ENCODE data around the gene IGF2BP2.

IGF2BP2 gene

DNA sequence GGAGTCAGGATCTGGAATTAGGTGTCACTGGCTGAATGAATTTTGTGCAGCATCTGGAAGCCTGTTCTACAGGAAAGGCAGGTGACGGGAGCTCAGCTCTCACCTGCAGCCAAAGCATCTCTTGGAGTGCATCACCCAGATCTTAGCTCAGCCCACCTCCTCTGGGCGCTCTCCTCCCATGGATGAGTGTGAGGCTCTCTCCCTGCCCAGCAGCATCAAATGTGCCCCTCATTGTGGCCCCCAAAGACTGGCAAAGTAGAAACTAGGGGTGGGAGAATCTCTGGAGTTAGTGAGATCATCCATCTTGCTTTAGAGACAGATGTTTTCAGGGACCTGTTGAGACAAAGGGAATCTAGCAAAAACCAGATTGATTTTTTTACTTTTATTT is 170.1 kb downstream of the IGF2BP2 start:
- in situ Hi-C loops (cut with MboI; ENCODE audit: low pct_unique_long_range_greater_than_20kb, low sequenced_read_pairs, unreplicated experiment) = loop anchor here (10.0 kb wide), 1 partner anchor 110 kb away; no protein-coding TSS in a partner anchor

DNA sequence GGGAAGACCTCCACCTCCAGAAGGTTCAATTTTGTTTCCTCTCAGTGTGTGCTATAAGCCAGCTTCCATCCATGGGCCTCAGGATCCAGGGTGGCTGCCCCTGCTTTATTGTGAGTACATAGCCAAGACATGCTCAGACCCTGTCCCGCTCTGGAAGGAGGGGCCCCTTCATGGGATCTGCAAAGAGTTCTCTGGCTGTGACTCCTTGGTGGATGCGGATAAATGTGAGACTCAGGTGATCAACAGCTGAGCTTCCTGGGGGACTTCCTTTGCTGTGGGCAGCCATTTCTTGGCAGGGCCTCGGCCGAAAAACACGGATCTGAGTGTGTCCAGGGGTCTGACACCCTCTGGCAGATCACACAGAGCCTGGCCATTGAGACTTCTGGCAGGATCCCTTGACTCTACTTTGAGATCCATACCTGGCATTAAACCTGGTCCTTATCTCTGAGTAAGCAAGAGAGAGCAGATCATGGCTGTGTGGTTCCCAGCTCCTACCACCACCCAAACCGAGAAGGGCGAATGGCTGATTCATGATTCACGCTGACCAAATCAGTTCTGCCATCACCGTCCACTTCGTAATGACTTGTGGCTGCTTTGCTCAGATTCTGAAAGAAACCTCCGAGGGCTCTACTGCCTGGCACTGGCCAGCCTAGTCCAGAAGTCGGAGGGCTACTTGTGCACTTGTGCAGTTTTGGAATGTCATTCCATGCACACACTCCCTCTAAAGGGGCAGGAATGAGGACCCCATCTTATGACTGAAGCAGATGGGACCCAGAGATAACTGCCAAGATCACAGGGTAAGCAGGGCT is 170.7 kb downstream of the IGF2BP2 start:
- no peak for DNase-seq (ENCODE audit: low spot score)
- in situ Hi-C loops (cut with MboI; ENCODE audit: low pct_unique_long_range_greater_than_20kb, low sequenced_read_pairs, unreplicated experiment) = loop anchor here (10.0 kb wide), 1 partner anchor 111 kb away; no protein-coding TSS in a partner anchor

More for the DNA sequence above, 170.1 kb downstream of the IGF2BP2 start:
- TF ChIP-seq, protein P1, sequence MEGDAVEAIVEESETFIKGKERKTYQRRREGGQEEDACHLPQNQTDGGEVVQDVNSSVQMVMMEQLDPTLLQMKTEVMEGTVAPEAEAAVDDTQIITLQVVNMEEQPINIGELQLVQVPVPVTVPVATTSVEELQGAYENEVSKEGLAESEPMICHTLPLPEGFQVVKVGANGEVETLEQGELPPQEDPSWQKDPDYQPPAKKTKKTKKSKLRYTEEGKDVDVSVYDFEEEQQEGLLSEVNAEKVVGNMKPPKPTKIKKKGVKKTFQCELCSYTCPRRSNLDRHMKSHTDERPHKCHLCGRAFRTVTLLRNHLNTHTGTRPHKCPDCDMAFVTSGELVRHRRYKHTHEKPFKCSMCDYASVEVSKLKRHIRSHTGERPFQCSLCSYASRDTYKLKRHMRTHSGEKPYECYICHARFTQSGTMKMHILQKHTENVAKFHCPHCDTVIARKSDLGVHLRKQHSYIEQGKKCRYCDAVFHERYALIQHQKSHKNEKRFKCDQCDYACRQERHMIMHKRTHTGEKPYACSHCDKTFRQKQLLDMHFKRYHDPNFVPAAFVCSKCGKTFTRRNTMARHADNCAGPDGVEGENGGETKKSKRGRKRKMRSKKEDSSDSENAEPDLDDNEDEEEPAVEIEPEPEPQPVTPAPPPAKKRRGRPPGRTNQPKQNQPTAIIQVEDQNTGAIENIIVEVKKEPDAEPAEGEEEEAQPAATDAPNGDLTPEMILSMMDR (IDR thresholded peaks at IDR 0.05; ENCODE audit: extremely low read depth, insufficient read depth, missing control alignments) = no peak
- no peak for DNase-seq (ENCODE audit: low spot score)

DNA sequence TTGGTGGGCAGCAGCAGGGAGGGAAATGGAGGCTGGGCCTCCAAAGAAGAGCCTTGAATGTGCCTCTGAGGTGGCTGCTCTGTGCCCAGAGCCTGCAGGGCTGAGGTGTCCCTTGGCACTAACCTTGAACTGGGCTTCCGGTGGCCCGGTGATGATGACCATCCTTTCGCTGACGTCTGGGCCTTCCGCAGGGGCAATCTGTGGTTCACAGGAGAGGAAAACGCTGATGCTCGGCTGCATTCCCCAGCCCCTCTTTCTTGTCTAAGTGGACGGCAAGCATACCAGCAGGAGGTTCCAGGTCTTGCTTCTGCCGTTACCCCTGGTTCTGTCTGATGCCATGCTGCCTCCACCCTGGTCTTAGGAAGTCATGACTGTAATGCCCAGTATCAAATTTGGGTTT is 172.9 kb downstream of the IGF2BP2 start:
- DNase-seq (ENCODE audit: low spot score) = no peak
- TF ChIP-seq, protein P1 (IDR thresholded peaks at IDR 0.05; ENCODE audit: extremely low read depth, insufficient read depth, missing control alignments) = no peak
- in situ Hi-C loops (cut with MboI; ENCODE audit: low pct_unique_long_range_greater_than_20kb, low sequenced_read_pairs, unreplicated experiment) = loop anchor here (10.0 kb wide), 1 partner anchor 113 kb away; no protein-coding TSS in a partner anchor

More for the DNA sequence above, 170.7 kb downstream of the IGF2BP2 start:
- TF ChIP-seq, protein P1 (IDR thresholded peaks at IDR 0.05; ENCODE audit: extremely low read depth, insufficient read depth, missing control alignments) = no peak

DNA sequence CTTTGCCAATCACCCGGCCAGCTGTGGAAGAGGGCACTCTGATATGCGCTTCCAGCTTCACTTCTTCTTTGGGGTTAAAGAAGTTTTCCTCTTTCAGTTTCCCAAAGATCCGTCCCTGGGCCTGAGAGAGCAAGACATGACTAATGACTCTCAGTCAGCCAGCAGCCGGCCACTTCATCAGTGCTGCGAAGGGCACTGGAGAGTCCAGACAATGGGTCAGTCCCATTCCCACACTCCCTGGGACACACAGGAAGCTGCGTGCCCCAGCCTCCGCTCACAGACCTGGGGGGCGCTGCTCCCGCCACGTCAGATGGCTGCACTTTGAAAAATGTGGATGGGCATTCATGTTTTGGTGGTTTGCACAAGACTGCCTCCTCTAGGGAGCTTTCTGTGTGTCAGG is 175.4 kb downstream of the IGF2BP2 start:
- TF ChIP-seq, protein P1 (IDR thresholded peaks at IDR 0.05; ENCODE audit: extremely low read depth, insufficient read depth, missing control alignments) = no peak
- DNase-seq (ENCODE audit: low spot score) = no peak
- in situ Hi-C loops (cut with MboI; ENCODE audit: low pct_unique_long_range_greater_than_20kb, low sequenced_read_pairs, unreplicated experiment) = no loop called here

DNA sequence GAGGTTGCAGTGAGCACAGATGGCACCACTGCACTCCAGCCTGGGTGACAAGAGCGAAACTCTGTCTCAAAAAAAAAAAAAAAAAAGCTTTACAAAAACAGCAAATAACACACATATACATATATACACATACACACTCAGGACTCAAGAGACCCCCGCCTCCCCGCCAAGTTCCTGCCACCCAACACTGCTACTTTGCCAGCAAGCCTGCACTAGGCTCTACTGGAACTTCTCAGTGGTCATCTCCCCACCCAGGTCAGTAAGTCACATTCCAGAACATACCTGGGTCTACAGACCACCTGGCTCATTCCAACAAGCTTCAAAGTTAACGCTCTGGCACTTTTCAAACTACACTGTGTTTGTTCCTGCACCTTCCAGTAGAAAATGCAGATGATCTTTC is 176.4 kb downstream of the IGF2BP2 start:
- in situ Hi-C loops (cut with MboI; ENCODE audit: low pct_unique_long_range_greater_than_20kb, low sequenced_read_pairs, unreplicated experiment) = no loop called here
- DNase-seq (ENCODE audit: low spot score) = no peak
- TF ChIP-seq, protein P1 (IDR thresholded peaks at IDR 0.05; ENCODE audit: extremely low read depth, insufficient read depth, missing control alignments) = no peak

DNA sequence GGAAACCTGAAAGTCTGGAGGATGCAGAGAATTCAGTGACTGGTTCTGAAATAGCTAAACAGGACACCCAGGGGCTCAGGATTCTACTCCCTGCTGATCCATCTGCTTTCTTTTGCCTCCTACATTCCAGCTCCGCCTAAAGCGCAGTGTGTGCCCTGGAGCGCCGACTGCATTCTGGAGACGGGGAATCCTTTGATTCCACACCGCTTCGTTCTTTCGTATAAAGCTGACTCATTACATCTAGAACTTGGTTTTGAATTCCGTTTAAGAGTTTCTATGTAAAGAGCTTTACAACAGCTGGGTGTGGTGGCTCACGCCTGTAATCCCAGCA is 177.0 kb downstream of the IGF2BP2 start:
- TF ChIP-seq, protein P1 (IDR thresholded peaks at IDR 0.05; ENCODE audit: extremely low read depth, insufficient read depth, missing control alignments) = no peak
- no peak for DNase-seq (ENCODE audit: low spot score)
- in situ Hi-C loops (cut with MboI; ENCODE audit: low pct_unique_long_range_greater_than_20kb, low sequenced_read_pairs, unreplicated experiment) = no loop called here

All from GM13977 (cell line).